Left lung (tissue), 10 donors: Measurements from ENCODE around the gene GBGT1. TPM values are rescaled to one million over a fixed set of nuclear protein-coding genes. Genes with fewer than 3 reads are reported as not detected.

ENCODE experiments used
- ATAC-seq: fragments of 200-7000 bp; cut with Tn5 transposase; one replicate; pipeline ENCODE4 v1.9.1; 2020; ENCODE audit warnings: moderate library complexity
- DNase-seq, 4 donors: peaks; one replicate each; pipeline ENCODE4 v3.0.0-alpha.2; 2013 to 2020
- H3K27ac ChIP-seq, 2 donors: fragments of 200-600 bp; sonication (generic) in 1 of 2; one replicate each; pipeline versions ENCODE4 v1.5.0 to v1.8.0; 2020 to 2021
- H3K27me3 ChIP-seq, 2 donors: fragments of 200-600 bp; sonication (generic) in 1 of 2; one replicate each; pipeline versions ENCODE4 v1.5.0 to v1.8.0; 2020 to 2021
- H3K36me3 ChIP-seq, 2 donors: fragments of 200-600 bp; sonication (generic) in 1 of 2; one replicate each; pipeline versions ENCODE4 v1.5.0 to v1.8.0; 2020 to 2021
- H3K4me1 ChIP-seq, 2 donors: fragments of 200-600 bp; one replicate each; pipeline ENCODE4 v1.8.0; 2021
- H3K4me3 ChIP-seq, 2 donors: fragments of 200-600 bp; sonication (generic) in 1 of 2; one replicate each; pipeline versions ENCODE4 v1.5.0 to v1.8.0; 2020 to 2021; ENCODE audit warnings: mild to moderate bottlenecking in 1 of 2
- H3K9me3 ChIP-seq, 2 donors: fragments of 200-600 bp; sonication (generic) in 1 of 2; one replicate each; pipeline versions ENCODE4 v1.5.0 to v1.8.0; 2020 to 2021
- CTCF ChIP-seq, 2 donors: fragments of 200-600 bp; sonication (generic) in 1 of 2; IDR thresholded peaks; one replicate each; pipeline versions ENCODE4 v1.5.0 to v1.8.0; 2021; ENCODE audit warnings: antibody characterized with exemption in 2 of 2
- intact Hi-C, 2 donors: fragments of 100-400 bp; cut with DNase I; formaldehyde crosslinking; loops; one replicate each; pipeline versions ENCODE4 v1.11.2 to v1.14.2; 2022
- polyA plus RNA-seq, 6 donors: library from polyadenylated mRNA; unstranded; fragments of 120-200 nt; gene quantifications; one replicate each; pipeline ENCODE4 v1.2.1, GENCODE V29; 2013; ENCODE audit not compliant: insufficient read length in 6 of 6
- total RNA-seq, 2 donors: library from RNA; stranded (reverse); fragmentation: NEBNext Ultra II Directional; extraction: Animal tissue kit (Norgen Biotek cat#: 25700); gene quantifications; one replicate each; pipeline ENCODE4 v1.2.1, GENCODE V29; 2021
- donor health status: DM: no; HTN: yes; CAD: no.
- donor health status: DM: no; HTN: no; CAD: no.

Gene GBGT1
- total and polyA plus RNA-seq, 8 donors: 2.7 to 45.1 (median 4.9) TPM

GRCh38 chr9:133204335-133204992, 40.8 kb upstream of the GBGT1 start:
- intact Hi-C loops: no loop called here
- ATAC-seq (no peak), DNase-seq (no peak)
- Histone ChIP-seq H3K27me3 (peaks cover 0 to 70% of the 10 kb centered on the region in 2 donors), H3K9me3 (no peaks in the 10 kb centered on the region), H3K4me1 (no peaks in the 10 kb centered on the region), H3K27ac (no peak overlapping the region), H3K36me3 (no peaks in the 10 kb centered on the region), H3K4me3 (no peak overlapping the region)
- no peak for TF ChIP-seq CTCF (IDR thresholded peaks at IDR 0.05)

- H3K27me3 ChIP-seq: peaks cover 0 to 76% of the 10 kb centered on the region in 2 donors
- H3K4me3 ChIP-seq: no peak overlapping the region
- H3K36me3 ChIP-seq: no peaks in the 10 kb centered on the region
- no peaks in the 10 kb centered on the region for H3K4me1 ChIP-seq
- no peak overlapping the region for H3K27ac ChIP-seq
- no peak for DNase-seq
- ATAC-seq: no peak
- H3K9me3 ChIP-seq: no peaks in the 10 kb centered on the region
- intact Hi-C loops: no loop called here
- no peak for TF ChIP-seq CTCF (IDR thresholded peaks at IDR 0.05)
Observed at GRCh38 chr9:133203506-133204075, 39.9 kb upstream of the GBGT1 start.

GRCh38 chr9:133202688-133203453, 39.2 kb upstream of the GBGT1 start:
- TF ChIP-seq CTCF (IDR thresholded peaks at IDR 0.05): no peak
- intact Hi-C loops: no loop called here
- Histone ChIP-seq H3K36me3 (no peaks in the 10 kb centered on the region), H3K4me1 (no peaks in the 10 kb centered on the region), H3K9me3 (no peaks in the 10 kb centered on the region), H3K27ac (no peak overlapping the region), H3K4me3 (no peak overlapping the region), H3K27me3 (peaks cover 0 to 76% of the 10 kb centered on the region in 2 donors)
- DNase-seq (no peak), ATAC-seq (no peak)

- Histone ChIP-seq H3K9me3 (no peaks in the 10 kb centered on the region), H3K4me3 (no peak overlapping the region), H3K4me1 (no peaks in the 10 kb centered on the region), H3K36me3 (no peaks in the 10 kb centered on the region), H3K27me3 (peaks cover 0 to 73% of the 10 kb centered on the region in 2 donors), H3K27ac (no peak overlapping the region)
- DNase-seq: no peak
- intact Hi-C loops: no loop called here
- no peak for ATAC-seq
- no peak for TF ChIP-seq CTCF (IDR thresholded peaks at IDR 0.05)
Observed at GRCh38 chr9:133202145-133202513, 38.4 kb upstream of the GBGT1 start.

- H3K4me3 ChIP-seq: no peak overlapping the region
- DNase-seq (no peak), ATAC-seq (no peak)
- H3K36me3 ChIP-seq: no peaks in the 10 kb centered on the region
- intact Hi-C loops: no loop called here
- H3K9me3 ChIP-seq: no peaks in the 10 kb centered on the region
- peaks cover 0 to 68% of the 10 kb centered on the region in 2 donors for H3K27me3 ChIP-seq
- TF ChIP-seq CTCF (IDR thresholded peaks at IDR 0.05): no peak
- no peaks in the 10 kb centered on the region for H3K4me1 ChIP-seq
- no peak overlapping the region for H3K27ac ChIP-seq
Observed at GRCh38 chr9:133201424-133202144, 37.9 kb upstream of the GBGT1 start.
